ENCODE measurements around the gene SOX11.

SOX11 gene

GRCh38 chr2:5706717-5707455 lies 14.7 kb downstream of the SOX11 start:
- Histone ChIP-seq H3K4me1 (ENCODE audit: control insufficient read depth, insufficient read depth, low read length) (no peaks in the 10 kb centered on the region), H3K36me3 (ENCODE audit: control insufficient read depth, insufficient read depth, low read length) (no peaks in the 10 kb centered on the region), H3K27me3 (ENCODE audit: control insufficient read depth, insufficient read depth, low read length) (peaks cover 10% of the 10 kb centered on the region), H3K4me3 (ENCODE audit: low read length) (no peak overlapping the region), H3K9ac (ENCODE audit: low read length) (no peak overlapping the region), H3K9me3 (ENCODE audit: control insufficient read depth, low read length) (no peaks in the 10 kb centered on the region)

GRCh38 chr2:5710615-5711014 lies 18.4 kb downstream of the SOX11 start:
- Histone ChIP-seq H3K9me3 (ENCODE audit: control insufficient read depth, low read length) (no peaks in the 10 kb centered on the region), H3K36me3 (ENCODE audit: control insufficient read depth, insufficient read depth, low read length) (no peaks in the 10 kb centered on the region), H3K27me3 (ENCODE audit: control insufficient read depth, insufficient read depth, low read length) (no peaks in the 10 kb centered on the region), H3K4me3 (ENCODE audit: low read length) (no peak overlapping the region), H3K4me1 (ENCODE audit: control insufficient read depth, insufficient read depth, low read length) (no peaks in the 10 kb centered on the region), H3K9ac (ENCODE audit: low read length) (no peak overlapping the region)

- Histone ChIP-seq H3K27me3 (ENCODE audit: control insufficient read depth, insufficient read depth, low read length) (no peaks in the 10 kb centered on the region), H3K9ac (ENCODE audit: low read length) (no peak overlapping the region), H3K4me1 (ENCODE audit: control insufficient read depth, insufficient read depth, low read length) (no peaks in the 10 kb centered on the region), H3K9me3 (ENCODE audit: control insufficient read depth, low read length) (no peaks in the 10 kb centered on the region), H3K36me3 (ENCODE audit: control insufficient read depth, insufficient read depth, low read length) (no peaks in the 10 kb centered on the region), H3K4me3 (ENCODE audit: low read length) (no peak overlapping the region)
These were observed 20.9 kb downstream of the SOX11 start for GRCh38 chr2:5713101-5713500.

- Histone ChIP-seq H3K4me3 (ENCODE audit: low read length) (no peak overlapping the region), H3K9me3 (ENCODE audit: control insufficient read depth, low read length) (no peaks in the 10 kb centered on the region), H3K9ac (ENCODE audit: low read length) (no peak overlapping the region), H3K27me3 (ENCODE audit: control insufficient read depth, insufficient read depth, low read length) (no peaks in the 10 kb centered on the region), H3K4me1 (ENCODE audit: control insufficient read depth, insufficient read depth, low read length) (no peaks in the 10 kb centered on the region), H3K36me3 (ENCODE audit: control insufficient read depth, insufficient read depth, low read length) (no peaks in the 10 kb centered on the region)
These were observed 27.6 kb downstream of the SOX11 start for GRCh38 chr2:5719629-5720334.

DNA sequence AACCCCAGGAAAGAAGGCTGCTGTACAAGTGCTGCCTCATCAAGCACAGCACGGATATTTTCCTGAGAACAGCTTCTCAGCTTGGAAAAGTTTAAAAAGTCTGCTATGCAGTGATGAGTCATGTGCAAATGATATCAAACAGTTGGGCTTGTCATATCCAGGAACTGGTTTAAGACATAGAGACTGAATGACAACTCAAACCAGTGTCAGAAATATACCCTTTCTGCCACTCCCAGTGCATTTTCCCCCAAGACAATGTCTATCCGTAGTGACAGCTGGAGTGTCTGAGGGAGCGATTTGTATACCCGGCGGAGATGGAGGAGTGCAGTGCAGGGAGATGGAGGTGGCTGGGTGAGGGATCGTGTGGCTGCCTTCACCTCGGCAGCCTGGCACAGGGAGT lies 28.2 kb downstream of the SOX11 start:
- no peaks in the 10 kb centered on the region for H3K27me3 ChIP-seq (ENCODE audit: control insufficient read depth, insufficient read depth, low read length)
- no peak overlapping the region for H3K9ac ChIP-seq (ENCODE audit: low read length)
- H3K4me3 ChIP-seq (ENCODE audit: low read length) = no peak overlapping the region
- H3K4me1 ChIP-seq (ENCODE audit: control insufficient read depth, insufficient read depth, low read length) = no peaks in the 10 kb centered on the region
- no peaks in the 10 kb centered on the region for H3K9me3 ChIP-seq (ENCODE audit: control insufficient read depth, low read length)
- H3K36me3 ChIP-seq (ENCODE audit: control insufficient read depth, insufficient read depth, low read length) = no peaks in the 10 kb centered on the region

- Histone ChIP-seq H3K4me1 (ENCODE audit: control insufficient read depth, insufficient read depth, low read length) (no peaks in the 10 kb centered on the region), H3K9ac (ENCODE audit: low read length) (no peak overlapping the region), H3K36me3 (ENCODE audit: control insufficient read depth, insufficient read depth, low read length) (no peaks in the 10 kb centered on the region), H3K4me3 (ENCODE audit: low read length) (no peak overlapping the region), H3K27me3 (ENCODE audit: control insufficient read depth, insufficient read depth, low read length) (peaks cover 8% of the 10 kb centered on the region), H3K9me3 (ENCODE audit: control insufficient read depth, low read length) (no peaks in the 10 kb centered on the region)
These were observed 30.1 kb downstream of the SOX11 start for GRCh38 chr2:5722236-5722635.

- Histone ChIP-seq H3K4me3 (ENCODE audit: low read length) (no peak overlapping the region), H3K9me3 (ENCODE audit: control insufficient read depth, low read length) (no peaks in the 10 kb centered on the region), H3K27me3 (ENCODE audit: control insufficient read depth, insufficient read depth, low read length) (peaks cover 8% of the 10 kb centered on the region), H3K36me3 (ENCODE audit: control insufficient read depth, insufficient read depth, low read length) (no peaks in the 10 kb centered on the region), H3K4me1 (ENCODE audit: control insufficient read depth, insufficient read depth, low read length) (no peaks in the 10 kb centered on the region), H3K9ac (ENCODE audit: low read length) (no peak overlapping the region)
These were observed 31.9 kb downstream of the SOX11 start for GRCh38 chr2:5723791-5724735.

DNA sequence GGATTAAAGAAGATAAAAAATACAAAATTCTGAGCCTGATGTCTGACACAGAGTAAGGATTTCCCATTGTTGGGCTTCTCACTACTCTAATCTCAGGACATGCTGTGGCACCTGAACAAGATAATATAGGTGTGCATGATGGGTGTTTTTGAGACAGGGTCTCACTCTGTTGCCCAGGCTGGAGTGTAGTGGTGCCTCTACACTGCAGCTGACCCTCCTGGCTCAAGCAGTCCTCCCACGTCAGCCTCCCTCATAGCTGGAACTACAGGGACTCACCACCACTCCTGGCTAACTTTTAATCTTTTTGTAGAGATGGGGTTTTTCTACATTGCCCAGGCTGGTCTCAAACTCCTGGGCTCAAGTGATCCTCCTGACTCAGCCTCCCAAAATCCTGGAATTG lies 32.9 kb downstream of the SOX11 start:
- H3K9ac ChIP-seq (ENCODE audit: low read length) = no peak overlapping the region
- H3K4me3 ChIP-seq (ENCODE audit: low read length) = no peak overlapping the region
- H3K36me3 ChIP-seq (ENCODE audit: control insufficient read depth, insufficient read depth, low read length) = no peaks in the 10 kb centered on the region
- peaks cover 8% of the 10 kb centered on the region for H3K27me3 ChIP-seq (ENCODE audit: control insufficient read depth, insufficient read depth, low read length)
- H3K4me1 ChIP-seq (ENCODE audit: control insufficient read depth, insufficient read depth, low read length) = no peaks in the 10 kb centered on the region
- no peaks in the 10 kb centered on the region for H3K9me3 ChIP-seq (ENCODE audit: control insufficient read depth, low read length)

DNA sequence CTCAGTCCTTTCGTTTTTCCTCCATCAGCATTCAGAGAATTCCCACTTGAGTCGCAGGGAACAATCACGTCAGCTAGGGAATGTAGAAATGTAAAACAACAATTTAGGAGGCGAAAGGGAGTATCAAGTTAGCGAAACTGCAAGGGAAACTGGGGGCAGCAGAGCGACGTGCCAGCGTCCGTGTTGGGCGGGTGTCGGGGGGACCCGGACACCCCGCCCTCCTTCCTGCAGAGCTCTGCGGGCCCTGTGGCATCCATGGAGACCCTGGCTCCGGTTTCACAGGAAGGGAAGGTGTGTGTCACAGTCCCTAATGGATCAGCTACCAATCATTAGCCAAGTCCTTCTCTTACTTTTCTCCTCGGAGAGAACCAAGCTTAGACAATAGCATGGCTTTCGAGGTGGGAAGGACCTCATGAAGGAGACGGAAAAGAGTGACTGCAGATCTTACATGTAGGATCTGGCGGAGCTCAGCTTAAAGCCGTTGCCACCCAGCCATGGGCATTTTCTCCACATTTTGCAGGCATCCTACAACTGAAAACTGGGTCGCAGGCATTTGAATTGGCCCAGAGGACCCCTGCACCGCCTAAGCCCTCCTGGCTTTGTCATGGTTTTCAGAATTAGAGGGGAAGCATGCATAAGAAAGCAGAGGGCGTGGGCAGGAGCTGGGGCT lies 33.7 kb downstream of the SOX11 start:
- Histone ChIP-seq H3K4me1 (ENCODE audit: control insufficient read depth, insufficient read depth, low read length) (no peaks in the 10 kb centered on the region), H3K27me3 (ENCODE audit: control insufficient read depth, insufficient read depth, low read length) (peaks cover 8% of the 10 kb centered on the region), H3K9ac (ENCODE audit: low read length) (no peak overlapping the region), H3K36me3 (ENCODE audit: control insufficient read depth, insufficient read depth, low read length) (no peaks in the 10 kb centered on the region), H3K4me3 (ENCODE audit: low read length) (no peak overlapping the region), H3K9me3 (ENCODE audit: control insufficient read depth, low read length) (no peaks in the 10 kb centered on the region)

DNA sequence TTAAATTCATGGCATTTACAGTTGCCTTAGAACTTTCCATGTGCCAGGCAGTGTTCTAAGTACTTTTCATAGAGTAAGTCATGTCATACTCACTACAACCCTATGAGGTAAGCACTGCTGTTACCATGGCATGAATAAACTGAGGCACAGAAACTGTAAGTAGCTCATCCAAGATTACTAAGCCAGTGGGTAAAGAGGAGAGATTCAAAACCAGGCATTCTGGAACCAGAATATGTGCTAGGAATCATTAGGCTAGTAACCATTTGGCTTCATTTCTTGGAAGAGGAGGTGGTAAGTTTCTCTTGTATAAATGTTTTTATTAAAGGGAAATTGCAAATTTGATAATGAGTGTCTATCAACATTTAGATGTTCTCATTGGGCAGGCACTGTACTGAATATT lies 35.1 kb downstream of the SOX11 start:
- H3K9me3 ChIP-seq (ENCODE audit: control insufficient read depth, low read length) = no peaks in the 10 kb centered on the region
- peaks cover 8% of the 10 kb centered on the region for H3K27me3 ChIP-seq (ENCODE audit: control insufficient read depth, insufficient read depth, low read length)
- H3K4me3 ChIP-seq (ENCODE audit: low read length) = no peak overlapping the region
- no peaks in the 10 kb centered on the region for H3K36me3 ChIP-seq (ENCODE audit: control insufficient read depth, insufficient read depth, low read length)
- no peaks in the 10 kb centered on the region for H3K4me1 ChIP-seq (ENCODE audit: control insufficient read depth, insufficient read depth, low read length)
- no peak overlapping the region for H3K9ac ChIP-seq (ENCODE audit: low read length)

DNA sequence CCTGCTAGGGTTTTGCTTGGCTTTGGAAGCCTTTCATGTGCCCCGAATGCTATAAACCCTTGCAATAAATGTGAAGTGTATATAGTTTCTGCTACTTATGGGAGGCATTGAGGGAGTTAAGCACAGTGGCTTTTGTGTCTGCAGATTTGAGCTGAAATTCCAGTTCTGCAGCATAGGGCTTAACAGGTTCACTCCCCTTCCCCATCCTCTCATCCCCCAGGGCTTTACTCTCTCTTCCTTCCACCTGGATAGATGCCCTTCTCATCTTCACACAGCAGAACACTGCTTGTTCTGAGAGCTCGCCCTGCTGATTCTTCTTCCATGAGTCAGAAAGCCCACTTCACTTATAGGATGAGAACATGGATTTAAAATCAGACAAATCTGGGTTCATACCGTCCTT lies 37.2 kb downstream of the SOX11 start:
- Histone ChIP-seq H3K4me3 (ENCODE audit: low read length) (no peak overlapping the region), H3K9me3 (ENCODE audit: control insufficient read depth, low read length) (no peaks in the 10 kb centered on the region), H3K9ac (ENCODE audit: low read length) (no peak overlapping the region), H3K36me3 (ENCODE audit: control insufficient read depth, insufficient read depth, low read length) (no peaks in the 10 kb centered on the region), H3K4me1 (ENCODE audit: control insufficient read depth, insufficient read depth, low read length) (no peaks in the 10 kb centered on the region), H3K27me3 (ENCODE audit: control insufficient read depth, insufficient read depth, low read length) (peaks cover 8% of the 10 kb centered on the region)
